ENCODE results near the gene FAM9A. TPM values are rescaled to one million over a fixed set of nuclear protein-coding genes. Genes with fewer than 3 reads are reported as not detected.
"Not testable (repeated sequence)": the region's sequence is repeated elsewhere in the genome, so short reads cannot be mapped to it uniquely, and the experiment has no call there.

Gene FAM9A
- total RNA-seq, 1 donor from 2014 or later = not detected

GRCh38 chrX:8808661-8809060, 7.5 kb upstream of the FAM9A start:
- Mint-ChIP-seq H3K4me3 (ENCODE audit: unreplicated experiment) (no peak overlapping the region), H3K4me1 (ENCODE audit: low read depth) (no peaks in the 10 kb centered on the region), H3K9me3 (ENCODE audit: low read depth) (no peaks in the 10 kb centered on the region), H3K27ac (ENCODE audit: unreplicated experiment) (no peak overlapping the region), H3K27me3 (ENCODE audit: low read depth) (peaks cover 31% of the 10 kb centered on the region), H3K36me3 (ENCODE audit: low read depth) (no peaks in the 10 kb centered on the region)
- no peak for TF ChIP-seq CTCF (IDR thresholded peaks at IDR 0.05)
- no peak for DNase-seq (ENCODE audit: low spot score)

- no peak overlapping the region for H3K4me3 Mint-ChIP-seq (ENCODE audit: unreplicated experiment)
- H3K9me3 Mint-ChIP-seq (ENCODE audit: low read depth) = no peaks in the 10 kb centered on the region
- H3K27me3 Mint-ChIP-seq (ENCODE audit: low read depth) = peaks cover 25% of the 10 kb centered on the region
- no peak overlapping the region for H3K27ac Mint-ChIP-seq (ENCODE audit: unreplicated experiment)
- no peak for TF ChIP-seq CTCF (IDR thresholded peaks at IDR 0.05)
- no peaks in the 10 kb centered on the region for H3K36me3 Mint-ChIP-seq (ENCODE audit: low read depth)
- DNase-seq (ENCODE audit: low spot score) = no peak
- no peaks in the 10 kb centered on the region for H3K4me1 Mint-ChIP-seq (ENCODE audit: low read depth)
These were observed 4.8 kb upstream of the FAM9A start for GRCh38 chrX:8805974-8806373.

GRCh38 chrX:8805046-8805445, 3.9 kb upstream of the FAM9A start:
- Mint-ChIP-seq H3K27me3 (ENCODE audit: low read depth) (peaks cover 23% of the 10 kb centered on the region), H3K9me3 (ENCODE audit: low read depth) (no peaks in the 10 kb centered on the region), H3K4me1 (ENCODE audit: low read depth) (no peaks in the 10 kb centered on the region), H3K27ac (ENCODE audit: unreplicated experiment) (no peak overlapping the region), H3K4me3 (ENCODE audit: unreplicated experiment) (no peak overlapping the region), H3K36me3 (ENCODE audit: low read depth) (no peaks in the 10 kb centered on the region)
- no peak for TF ChIP-seq CTCF (IDR thresholded peaks at IDR 0.05)
- DNase-seq (ENCODE audit: low spot score) = no peak

GRCh38 chrX:8803326-8803725, 2.1 kb upstream of the FAM9A start:
- TF ChIP-seq CTCF (IDR thresholded peaks at IDR 0.05) = no peak
- H3K4me3 Mint-ChIP-seq (ENCODE audit: unreplicated experiment) = no peak overlapping the region
- H3K27ac Mint-ChIP-seq (ENCODE audit: unreplicated experiment) = no peak overlapping the region
- H3K4me1 Mint-ChIP-seq (ENCODE audit: low read depth) = no peaks in the 10 kb centered on the region
- DNase-seq (ENCODE audit: low spot score) = no peak
- H3K27me3 Mint-ChIP-seq (ENCODE audit: low read depth) = peaks cover 23% of the 10 kb centered on the region
- H3K9me3 Mint-ChIP-seq (ENCODE audit: low read depth) = no peaks in the 10 kb centered on the region
- no peaks in the 10 kb centered on the region for H3K36me3 Mint-ChIP-seq (ENCODE audit: low read depth)

GRCh38 chrX:8800351-8800750, 832 bp downstream of the FAM9A start:
- H3K4me3 Mint-ChIP-seq (ENCODE audit: unreplicated experiment); DNase-seq (ENCODE audit: low spot score); H3K36me3 Mint-ChIP-seq (ENCODE audit: low read depth); H3K9me3 Mint-ChIP-seq (ENCODE audit: low read depth); H3K4me1 Mint-ChIP-seq (ENCODE audit: low read depth); H3K27ac Mint-ChIP-seq (ENCODE audit: unreplicated experiment): not testable (repeated sequence)
- H3K27me3 Mint-ChIP-seq (ENCODE audit: low read depth) = peaks cover 11% of the 10 kb centered on the region

- DNase-seq (ENCODE audit: low spot score); H3K4me1 Mint-ChIP-seq (ENCODE audit: low read depth); H3K27ac Mint-ChIP-seq (ENCODE audit: unreplicated experiment); H3K4me3 Mint-ChIP-seq (ENCODE audit: unreplicated experiment); H3K36me3 Mint-ChIP-seq (ENCODE audit: low read depth); H3K9me3 Mint-ChIP-seq (ENCODE audit: low read depth): not testable (repeated sequence)
- peaks cover 15% of the 10 kb centered on the region for H3K27me3 Mint-ChIP-seq (ENCODE audit: low read depth)
These were observed 1.9 kb downstream of the FAM9A start for GRCh38 chrX:8799281-8799680.

GRCh38 chrX:8798702-8799101, 2.5 kb downstream of the FAM9A start:
- not testable (repeated sequence) for DNase-seq (ENCODE audit: low spot score); H3K27ac Mint-ChIP-seq (ENCODE audit: unreplicated experiment); H3K4me1 Mint-ChIP-seq (ENCODE audit: low read depth); H3K36me3 Mint-ChIP-seq (ENCODE audit: low read depth); H3K9me3 Mint-ChIP-seq (ENCODE audit: low read depth); H3K4me3 Mint-ChIP-seq (ENCODE audit: unreplicated experiment)
- peaks cover 17% of the 10 kb centered on the region for H3K27me3 Mint-ChIP-seq (ENCODE audit: low read depth)

- H3K36me3 Mint-ChIP-seq (ENCODE audit: low read depth); H3K4me3 Mint-ChIP-seq (ENCODE audit: unreplicated experiment); DNase-seq (ENCODE audit: low spot score); H3K27ac Mint-ChIP-seq (ENCODE audit: unreplicated experiment); H3K4me1 Mint-ChIP-seq (ENCODE audit: low read depth); H3K27me3 Mint-ChIP-seq (ENCODE audit: low read depth); H3K9me3 Mint-ChIP-seq (ENCODE audit: low read depth): not testable (repeated sequence)
These were observed 14.1 kb downstream of the FAM9A start for GRCh38 chrX:8787119-8787518.
